Measurements from ENCODE around the gene MCFD2.
A peak's percentile ranks its signal among the peaks of the same experiment; 100 is the strongest.
"Not testable (repeated sequence)": the region's sequence is repeated elsewhere in the genome, so short reads cannot be mapped to it uniquely, and the experiment has no call there.

MCFD2 gene

DNA sequence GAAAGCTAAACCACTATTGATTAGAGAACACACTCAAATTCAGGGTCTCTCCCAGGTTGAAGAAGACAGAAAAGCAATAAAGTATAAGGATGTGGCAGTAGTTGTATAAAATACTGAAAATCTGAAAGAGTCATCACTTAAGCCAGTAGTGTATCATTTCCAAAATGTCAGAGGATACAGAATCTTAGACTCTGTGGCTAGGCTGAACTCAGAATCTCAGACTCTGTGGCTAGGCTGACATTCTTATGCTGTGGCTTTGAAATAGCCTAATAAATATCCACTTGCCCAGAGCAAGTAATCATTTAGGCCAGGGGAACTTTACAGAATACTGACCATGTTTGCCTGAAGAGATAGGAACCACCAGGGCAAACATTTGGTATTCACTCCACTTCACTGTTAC lies 13.1 kb downstream of the MCFD2 start:
- no peak for DNase-seq (ENCODE audit: low spot score)

DNA sequence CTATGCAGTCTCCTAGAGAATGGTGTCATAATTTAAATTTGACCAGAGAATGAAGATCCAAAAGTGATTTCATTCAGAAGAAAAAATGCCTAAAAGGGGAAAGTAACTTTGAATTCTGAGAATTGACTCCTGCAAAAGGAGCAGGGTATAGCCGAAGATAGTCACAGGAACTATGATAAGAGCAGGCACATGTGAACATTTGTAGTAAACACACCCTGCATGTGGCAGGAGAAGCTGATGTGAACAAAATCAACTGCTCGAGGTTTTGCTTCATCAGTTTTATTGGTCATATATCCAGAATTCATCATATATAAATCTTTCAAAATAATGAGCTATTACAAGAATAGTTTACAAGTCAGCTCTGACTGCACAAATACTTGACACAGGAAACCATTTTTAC lies 14.0 kb downstream of the MCFD2 start:
- DNase-seq (ENCODE audit: low spot score): no peak

GRCh38 chr2:46900381-46900780 lies 15.2 kb downstream of the MCFD2 start:
- no peak for DNase-seq (ENCODE audit: low spot score)

DNA sequence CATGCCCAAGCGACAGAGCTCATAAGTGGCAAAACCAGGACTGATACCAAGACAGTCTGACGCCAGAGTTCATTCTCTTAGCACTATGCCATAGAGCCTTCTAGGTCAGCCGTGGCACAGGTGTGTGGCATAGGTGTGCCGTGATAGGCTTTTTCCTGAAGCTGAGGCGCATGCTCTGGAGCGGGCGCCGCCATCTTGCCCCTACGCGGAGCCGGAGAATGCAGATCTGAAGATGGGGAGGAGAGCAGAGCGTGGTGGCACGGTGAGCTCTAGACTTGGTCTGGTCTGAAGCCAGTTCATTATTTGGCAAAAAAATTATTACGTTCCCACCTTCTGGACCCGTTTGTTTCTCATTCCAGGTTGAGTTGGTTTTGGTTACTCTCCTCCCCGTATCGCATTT lies 16.6 kb downstream of the MCFD2 start:
- no peak for DNase-seq (ENCODE audit: low spot score)

GRCh38 chr2:46898024-46898423 lies 17.6 kb downstream of the MCFD2 start:
- no peak for DNase-seq (ENCODE audit: low spot score)

- DNase-seq (ENCODE audit: low spot score): no peak
Observed at GRCh38 chr2:46893269-46893939, 22.2 kb downstream of the MCFD2 start.

GRCh38 chr2:46891956-46892553 lies 23.6 kb downstream of the MCFD2 start:
- DNase-seq (ENCODE audit: low spot score): no peak

- DNase-seq (ENCODE audit: low spot score): no peak
Observed at GRCh38 chr2:46888421-46888952, 27.1 kb downstream of the MCFD2 start.

GRCh38 chr2:46887028-46887885 lies 28.3 kb downstream of the MCFD2 start:
- peak; percentile 59 for DNase-seq (ENCODE audit: low spot score)

DNA sequence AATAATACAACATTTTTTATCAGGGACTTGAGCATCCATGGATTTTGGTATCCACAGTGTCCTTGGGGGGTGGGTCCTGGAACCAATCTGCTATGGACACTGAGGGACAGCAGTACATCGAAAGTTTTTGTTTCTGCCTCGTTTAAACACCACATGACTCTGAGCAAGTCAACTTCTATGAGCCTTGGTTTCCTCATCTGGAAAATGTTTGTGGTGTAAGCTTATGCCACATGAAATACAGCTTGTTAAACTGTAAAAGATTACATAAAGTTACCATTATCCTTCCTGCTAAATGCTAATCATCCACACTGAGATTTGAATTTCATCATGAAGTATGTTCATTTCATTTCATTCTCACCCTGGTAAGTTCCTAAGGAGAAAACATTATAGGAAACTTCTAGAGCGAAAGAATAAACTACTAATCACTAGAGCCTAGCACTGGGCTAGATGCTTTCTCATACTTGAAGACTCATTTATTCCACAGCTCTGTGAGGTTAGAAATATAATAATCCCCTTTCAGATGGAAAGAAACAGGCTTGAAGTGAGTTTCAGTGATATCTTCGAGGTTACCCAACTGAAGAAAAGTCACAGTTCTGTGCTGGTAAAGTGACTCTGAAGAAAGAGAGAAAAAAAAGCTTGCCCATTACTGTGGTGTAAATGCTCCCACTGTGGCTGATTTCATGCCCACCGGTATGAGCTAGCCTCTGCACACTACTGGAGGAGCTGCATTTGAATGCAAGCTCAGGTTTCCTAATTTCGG lies 29.2 kb downstream of the MCFD2 start:
- no peak for DNase-seq (ENCODE audit: low spot score)

DNA sequence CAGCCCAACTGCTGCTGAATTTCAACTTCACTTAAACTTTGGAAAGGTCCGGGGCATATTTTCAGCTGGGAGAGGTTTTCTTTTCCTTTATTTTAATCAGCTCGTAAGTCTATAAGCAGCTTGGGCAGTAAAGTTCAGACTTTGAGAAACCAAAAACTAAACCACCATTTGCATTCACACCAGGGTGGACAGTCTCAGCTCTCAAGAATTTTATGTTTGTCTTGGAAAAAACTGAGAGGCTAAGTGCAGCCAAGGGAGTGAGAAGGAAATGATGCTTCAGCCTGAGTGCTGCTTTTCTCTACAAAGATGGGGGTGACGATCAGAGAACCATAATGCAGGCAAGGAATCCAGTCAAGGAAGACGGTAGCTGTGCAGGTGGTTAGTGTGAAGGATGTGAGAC lies 30.2 kb downstream of the MCFD2 start:
- peak; percentile 50 for DNase-seq (ENCODE audit: low spot score)

DNA sequence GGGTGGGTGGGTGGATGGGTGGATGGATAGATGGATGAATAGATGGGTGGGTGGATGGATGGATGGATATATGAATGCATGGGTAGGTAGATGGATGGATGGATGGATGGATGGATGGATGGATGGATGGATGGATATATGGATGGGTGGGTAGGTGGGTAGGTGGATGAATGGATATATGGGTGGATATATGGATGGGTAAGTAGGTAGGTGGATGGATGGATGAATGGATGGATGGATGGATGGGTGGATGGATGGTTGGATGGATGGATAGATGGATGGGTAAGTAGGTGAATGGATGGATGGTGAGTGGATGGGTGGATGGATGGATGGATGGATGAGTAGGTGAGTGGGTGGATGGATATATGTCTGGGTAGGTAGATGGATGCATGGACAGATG lies 36.1 kb downstream of the MCFD2 start:
- no peak for DNase-seq (ENCODE audit: low spot score)

DNA sequence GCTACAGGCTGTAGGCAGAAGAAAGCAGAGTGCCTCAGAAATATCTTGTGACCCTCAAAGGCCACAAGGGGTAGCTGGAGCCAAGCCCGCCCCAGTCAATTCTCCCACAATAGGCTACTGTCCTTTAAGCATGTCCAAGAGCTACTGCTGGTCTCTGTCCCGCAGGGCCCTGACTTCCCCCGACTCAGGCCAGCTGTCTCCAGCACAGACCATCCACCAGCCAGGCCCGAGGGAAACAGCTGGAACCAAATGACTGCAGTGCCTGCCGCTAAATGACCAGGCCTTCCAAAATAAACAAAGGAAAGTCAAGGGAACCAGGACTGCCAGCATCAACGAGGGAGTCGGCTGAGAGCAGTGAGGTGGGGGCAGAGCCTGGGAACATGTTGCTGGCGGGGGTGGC lies 36.7 kb downstream of the MCFD2 start:
- peak; percentile 62 for DNase-seq (ENCODE audit: low spot score)

DNA sequence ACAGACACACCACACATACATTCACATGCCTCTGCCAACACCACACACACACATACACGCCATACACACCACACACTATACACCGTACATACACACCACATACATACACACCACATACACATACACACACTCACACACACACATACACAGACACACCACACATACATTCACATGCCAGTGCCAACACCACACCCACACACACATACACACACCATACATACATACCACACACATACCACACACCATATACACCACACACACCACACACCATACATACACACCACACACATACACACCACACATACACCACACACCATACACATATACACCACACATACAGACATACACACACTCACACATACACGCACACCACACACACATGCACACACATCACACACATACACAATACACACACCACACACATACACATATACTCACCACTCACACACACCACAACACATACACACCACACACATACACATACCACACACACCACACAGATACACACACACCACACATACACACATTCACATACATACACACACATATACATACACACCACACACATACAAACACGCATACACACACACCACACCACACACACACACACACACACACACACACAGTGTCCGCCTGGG lies 37.2 kb downstream of the MCFD2 start:
- no peak for DNase-seq (ENCODE audit: low spot score)

GRCh38 chr2:46877619-46878113 lies 37.9 kb downstream of the MCFD2 start:
- DNase-seq (ENCODE audit: low spot score): no peak

DNA sequence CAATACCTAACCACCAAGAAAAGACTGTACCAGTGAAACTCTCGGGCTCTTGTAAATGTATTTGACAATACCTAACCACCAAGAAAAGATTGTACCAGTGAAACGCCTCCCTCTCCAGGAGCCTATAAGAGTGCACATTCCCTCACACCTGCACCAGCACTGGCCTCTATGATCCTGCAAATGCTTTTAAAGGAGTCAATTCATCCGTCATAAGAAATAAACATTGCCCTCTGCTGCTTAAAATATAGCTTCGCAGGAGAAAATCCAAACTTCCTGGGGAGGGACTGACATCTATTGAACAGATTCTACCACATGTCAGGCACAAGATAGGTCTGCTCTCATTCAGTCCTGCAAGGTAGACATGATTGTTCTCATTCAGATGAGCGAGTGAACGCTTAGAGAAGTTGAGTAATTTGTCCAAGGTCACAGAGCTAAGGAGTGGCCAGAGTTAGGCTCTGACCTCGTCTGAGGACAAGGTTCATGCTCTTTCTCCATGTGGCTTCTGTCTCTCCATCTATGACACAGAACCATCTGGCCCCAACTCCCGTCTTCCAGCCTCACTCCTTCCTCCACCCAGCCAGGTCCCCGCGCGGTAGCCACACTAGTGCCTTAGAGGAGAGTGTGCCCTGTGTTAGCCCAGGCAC lies 38.7 kb downstream of the MCFD2 start:
- DNase-seq (ENCODE audit: low spot score): peak; percentile 61

- DNase-seq (ENCODE audit: low spot score): not testable (repeated sequence)
Observed at GRCh38 chr2:46875962-46876689, 39.5 kb downstream of the MCFD2 start.

- DNase-seq (ENCODE audit: low spot score): no peak
Observed at GRCh38 chr2:46875226-46875899, 40.2 kb downstream of the MCFD2 start.

- peak; percentile 67 for DNase-seq (ENCODE audit: low spot score)
Observed at GRCh38 chr2:46874236-46874929, 41.2 kb downstream of the MCFD2 start.
